ENCODE data around the gene SSNA1.

GRCh38 chr9:137233143-137233980 lies 44.9 kb downstream of the SSNA1 start:
- TF ChIP-seq KLF16 (tag by site-specific recombination; IDR thresholded peaks at IDR 0.05), result no peak
- TF ChIP-seq CTCF (tag by site-specific recombination; IDR thresholded peaks at IDR 0.05), result no peak
- TF ChIP-seq ZNF169 (tag by site-specific recombination; IDR thresholded peaks at IDR 0.05), result no peak
- no peak for TF ChIP-seq ZNF843 (tag by site-specific recombination; IDR thresholded peaks at IDR 0.05)

Data from HEK293 (cell line).